Measurements from ENCODE around the gene GRK3.

DNA sequence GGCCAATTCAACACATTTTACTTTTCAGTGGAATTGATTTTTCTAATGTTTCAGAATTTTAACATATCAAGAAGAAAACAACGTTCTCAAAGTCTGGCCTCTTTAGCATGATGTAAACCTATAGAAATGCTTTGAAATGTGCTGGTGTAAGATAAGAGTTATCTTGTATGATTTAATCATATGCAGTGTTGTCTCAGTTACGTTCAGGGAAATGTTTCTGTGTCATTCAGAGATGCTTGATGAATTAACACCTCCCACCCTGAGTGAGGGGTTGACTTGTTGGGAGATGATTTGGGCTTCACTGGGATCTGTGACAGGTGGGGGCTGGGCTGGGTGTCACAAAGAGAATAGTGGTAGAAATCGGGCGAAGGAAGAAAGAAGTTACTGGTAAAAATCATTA lies 161.8 kb downstream of the GRK3 start:
- TF ChIP-seq, protein P1, sequence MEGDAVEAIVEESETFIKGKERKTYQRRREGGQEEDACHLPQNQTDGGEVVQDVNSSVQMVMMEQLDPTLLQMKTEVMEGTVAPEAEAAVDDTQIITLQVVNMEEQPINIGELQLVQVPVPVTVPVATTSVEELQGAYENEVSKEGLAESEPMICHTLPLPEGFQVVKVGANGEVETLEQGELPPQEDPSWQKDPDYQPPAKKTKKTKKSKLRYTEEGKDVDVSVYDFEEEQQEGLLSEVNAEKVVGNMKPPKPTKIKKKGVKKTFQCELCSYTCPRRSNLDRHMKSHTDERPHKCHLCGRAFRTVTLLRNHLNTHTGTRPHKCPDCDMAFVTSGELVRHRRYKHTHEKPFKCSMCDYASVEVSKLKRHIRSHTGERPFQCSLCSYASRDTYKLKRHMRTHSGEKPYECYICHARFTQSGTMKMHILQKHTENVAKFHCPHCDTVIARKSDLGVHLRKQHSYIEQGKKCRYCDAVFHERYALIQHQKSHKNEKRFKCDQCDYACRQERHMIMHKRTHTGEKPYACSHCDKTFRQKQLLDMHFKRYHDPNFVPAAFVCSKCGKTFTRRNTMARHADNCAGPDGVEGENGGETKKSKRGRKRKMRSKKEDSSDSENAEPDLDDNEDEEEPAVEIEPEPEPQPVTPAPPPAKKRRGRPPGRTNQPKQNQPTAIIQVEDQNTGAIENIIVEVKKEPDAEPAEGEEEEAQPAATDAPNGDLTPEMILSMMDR (IDR thresholded peaks at IDR 0.05 in 4 of 5, conservative IDR thresholded peaks at IDR 0.05 in 1 of 5), result no peak
- TF ChIP-seq POLR2A (IDR thresholded peaks at IDR 0.05), result no peak

Data from gastrocnemius medialis (tissue), 4 donors.